Measurements from ENCODE around the gene MZB1.
"Not testable (repeated sequence)": the region's sequence is repeated elsewhere in the genome, so short reads cannot be mapped to it uniquely, and the experiment has no call there.

MZB1 gene

GRCh38 chr5:139391570-139392323, 2.0 kb upstream of the MZB1 start:
- no peak for TF ChIP-seq CTCF (IDR thresholded peaks at IDR 0.05; ENCODE audit: low read depth, low read length)
- no peak overlapping the region for H3K4me3 ChIP-seq (ENCODE audit: low read depth, low read length)

- H3K4me3 ChIP-seq (ENCODE audit: low read depth, low read length), result no peak overlapping the region
- no peak for TF ChIP-seq CTCF (IDR thresholded peaks at IDR 0.05; ENCODE audit: low read depth, low read length)
Measured at GRCh38 chr5:139390639-139391569, 1.2 kb upstream of the MZB1 start.

GRCh38 chr5:139388198-139388821, 1.4 kb downstream of the MZB1 start:
- no peak overlapping the region for H3K4me3 ChIP-seq (ENCODE audit: low read depth, low read length)
- TF ChIP-seq CTCF (IDR thresholded peaks at IDR 0.05; ENCODE audit: low read depth, low read length), result no peak

GRCh38 chr5:139387611-139388197, 2.0 kb downstream of the MZB1 start:
- no peak overlapping the region for H3K4me3 ChIP-seq (ENCODE audit: low read depth, low read length)
- no peak for TF ChIP-seq CTCF (IDR thresholded peaks at IDR 0.05; ENCODE audit: low read depth, low read length)

- H3K4me3 ChIP-seq (ENCODE audit: low read depth, low read length), result not testable (repeated sequence)
Measured at GRCh38 chr5:139386956-139387355, 2.8 kb downstream of the MZB1 start.

- H3K4me3 ChIP-seq (ENCODE audit: low read depth, low read length), result no peak overlapping the region
- no peak for TF ChIP-seq CTCF (IDR thresholded peaks at IDR 0.05; ENCODE audit: low read depth, low read length)
Measured at GRCh38 chr5:139386050-139386438, 3.7 kb downstream of the MZB1 start.

All from WI38 (cell line).